HG03565 (cell line): ENCODE measurements around the gene ABR.
"Not testable (repeated sequence)": the region's sequence is repeated elsewhere in the genome, so short reads cannot be mapped to it uniquely, and the experiment has no call there.

Experiments
- ATAC-seq: cut with Tn5 transposase; IDR thresholded peaks from one replicate; pipeline ENCODE4 v1.9.1; 2021; ENCODE audit warnings: mild to moderate bottlenecking, moderate library complexity; ENCODE audit not compliant: unreplicated experiment

ABR gene

GRCh38 chr17:1122533-1123392 is 57.0 kb downstream of the ABR start:
- no peak for ATAC-seq

DNA sequence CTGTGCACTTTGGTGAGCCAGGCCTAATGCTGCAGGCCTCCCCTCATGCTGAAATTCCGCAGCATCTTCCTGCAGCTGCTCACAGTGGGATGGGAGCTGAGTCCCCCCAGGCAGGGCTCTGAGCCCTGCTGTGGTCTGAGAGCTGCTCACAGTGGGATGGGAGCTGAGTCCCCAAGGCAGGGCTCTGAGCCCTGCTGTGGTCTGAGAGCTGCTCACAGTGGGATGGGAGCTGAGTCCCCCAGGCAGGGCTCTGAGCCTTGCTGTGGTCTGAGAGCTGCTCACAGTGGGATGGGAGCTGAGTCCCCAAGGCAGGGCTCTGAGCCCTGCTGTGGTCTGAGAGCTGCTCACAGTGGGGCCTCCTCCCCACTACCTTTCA is 58.4 kb downstream of the ABR start:
- ATAC-seq: not testable (repeated sequence)

DNA sequence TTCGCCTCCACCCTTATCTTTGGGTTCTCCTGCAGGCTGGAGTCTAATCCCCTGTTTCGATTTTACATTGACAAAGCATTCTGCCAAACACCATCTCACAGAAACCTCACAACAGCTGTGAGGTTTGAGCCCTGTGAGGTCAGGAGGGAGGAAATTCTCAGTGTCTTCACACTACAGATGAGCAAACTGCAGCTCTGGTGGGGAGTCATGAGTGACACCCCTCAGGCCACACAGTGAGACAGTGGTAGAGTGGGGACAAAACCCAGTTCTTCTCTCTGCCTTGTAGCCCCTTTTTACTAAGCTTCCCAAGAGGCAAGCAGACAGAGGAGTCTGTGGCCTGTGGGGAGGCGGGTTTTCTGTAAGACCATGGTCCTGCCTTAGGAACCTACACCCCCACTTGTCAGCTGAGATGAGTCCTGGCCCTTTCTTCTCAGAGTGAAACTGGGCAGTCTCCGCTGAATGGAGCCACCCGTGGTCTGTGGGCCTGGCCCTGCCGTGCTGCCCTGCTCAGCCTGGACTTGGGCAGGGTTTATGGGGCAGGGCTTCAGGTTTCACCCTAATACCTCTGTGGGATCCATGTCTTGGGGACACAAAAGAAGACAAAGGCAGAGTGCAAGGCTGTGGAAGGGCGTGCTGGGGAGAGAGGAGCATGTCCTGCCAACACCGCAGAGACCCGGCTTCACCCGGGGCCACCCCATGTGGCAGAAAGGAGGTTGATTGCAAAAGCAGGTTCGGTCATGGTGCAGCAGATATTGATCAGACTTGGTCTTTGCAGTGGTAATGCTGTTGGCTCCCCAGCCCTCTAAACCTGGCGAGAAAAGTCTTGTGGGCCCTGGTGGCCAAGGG is 59.0 kb downstream of the ABR start:
- ATAC-seq: no peak

DNA sequence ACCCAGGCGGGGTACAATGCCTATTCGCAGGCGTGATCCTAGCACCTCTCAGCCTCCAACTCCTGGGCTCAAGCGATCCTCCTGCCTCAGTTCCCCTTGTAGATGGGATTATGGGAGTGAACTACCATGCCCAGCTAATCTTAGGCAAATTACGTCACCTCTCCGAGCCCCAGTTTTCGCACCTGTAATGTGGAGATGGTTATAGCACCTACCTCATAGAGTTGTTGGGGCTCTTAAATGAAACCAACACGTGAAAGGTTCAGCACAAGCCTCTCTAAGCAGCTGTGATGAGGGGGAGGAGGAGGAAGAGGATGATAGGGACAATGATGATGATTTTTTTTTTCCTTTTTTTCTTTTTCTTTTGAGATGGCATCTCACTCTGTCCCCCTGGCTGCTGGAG is 59.9 kb downstream of the ABR start:
- ATAC-seq: no peak

- ATAC-seq: no peak
These were observed 63.2 kb downstream of the ABR start for GRCh38 chr17:1116602-1117001.

DNA sequence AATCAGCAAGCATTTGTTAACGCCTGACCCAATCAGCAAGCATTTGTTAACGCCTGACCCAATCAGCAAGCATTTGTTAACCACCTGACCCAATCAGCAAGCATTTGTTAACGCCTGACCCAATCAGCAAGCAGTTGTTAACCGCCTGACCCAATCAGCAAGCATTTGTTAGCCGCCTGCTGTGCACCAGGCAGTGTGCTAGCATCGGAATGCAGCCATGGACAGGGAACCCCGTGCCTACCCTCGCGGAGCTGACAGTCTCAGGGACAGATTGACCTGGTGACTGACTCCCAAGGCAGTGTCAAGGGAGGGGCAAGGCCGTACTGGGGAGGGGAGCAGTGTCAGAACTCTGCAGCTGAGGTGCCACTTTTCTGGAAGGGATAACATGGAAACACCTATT is 66.9 kb downstream of the ABR start:
- ATAC-seq: no peak

DNA sequence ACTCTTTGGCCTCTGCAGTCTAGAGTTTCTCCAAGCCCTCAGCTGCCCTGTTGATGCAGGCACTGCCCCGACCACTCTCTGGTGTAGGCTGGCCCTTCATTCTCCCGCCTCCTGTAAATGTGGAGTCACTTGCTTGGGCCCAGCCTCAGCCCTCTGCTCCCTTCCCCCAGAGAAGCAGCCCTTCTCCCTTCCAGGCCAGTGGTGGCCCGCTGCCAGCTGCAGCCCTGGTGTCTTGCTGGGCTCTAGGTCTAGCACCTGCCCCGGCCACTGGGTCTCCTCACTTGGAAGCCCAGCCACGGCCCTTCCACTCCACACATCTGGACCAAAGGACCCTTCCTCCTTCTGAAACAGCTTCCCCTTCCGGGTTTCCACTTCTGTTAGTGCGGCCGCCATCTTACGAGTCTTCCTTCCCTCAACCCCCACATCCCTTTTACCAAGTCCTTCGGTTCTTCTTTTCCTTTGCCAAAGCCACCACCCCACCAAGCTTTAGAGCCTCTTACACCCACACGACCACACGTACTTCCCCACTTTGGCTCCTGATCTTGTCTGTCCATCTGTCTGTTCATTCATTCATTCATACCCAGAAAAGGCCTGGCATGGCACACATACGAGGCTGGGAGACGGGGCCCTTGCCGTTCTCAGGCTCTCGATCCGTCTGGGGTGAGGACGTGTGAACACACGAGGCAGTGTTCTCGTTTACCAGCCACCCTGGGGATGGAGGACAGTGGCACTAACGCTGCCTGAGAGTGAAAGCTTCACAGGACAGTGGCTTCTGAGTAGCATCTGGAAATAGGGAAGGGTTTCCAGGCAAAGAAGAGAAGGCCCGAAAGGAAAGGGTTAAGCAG is 68.0 kb downstream of the ABR start:
- ATAC-seq: no peak

DNA sequence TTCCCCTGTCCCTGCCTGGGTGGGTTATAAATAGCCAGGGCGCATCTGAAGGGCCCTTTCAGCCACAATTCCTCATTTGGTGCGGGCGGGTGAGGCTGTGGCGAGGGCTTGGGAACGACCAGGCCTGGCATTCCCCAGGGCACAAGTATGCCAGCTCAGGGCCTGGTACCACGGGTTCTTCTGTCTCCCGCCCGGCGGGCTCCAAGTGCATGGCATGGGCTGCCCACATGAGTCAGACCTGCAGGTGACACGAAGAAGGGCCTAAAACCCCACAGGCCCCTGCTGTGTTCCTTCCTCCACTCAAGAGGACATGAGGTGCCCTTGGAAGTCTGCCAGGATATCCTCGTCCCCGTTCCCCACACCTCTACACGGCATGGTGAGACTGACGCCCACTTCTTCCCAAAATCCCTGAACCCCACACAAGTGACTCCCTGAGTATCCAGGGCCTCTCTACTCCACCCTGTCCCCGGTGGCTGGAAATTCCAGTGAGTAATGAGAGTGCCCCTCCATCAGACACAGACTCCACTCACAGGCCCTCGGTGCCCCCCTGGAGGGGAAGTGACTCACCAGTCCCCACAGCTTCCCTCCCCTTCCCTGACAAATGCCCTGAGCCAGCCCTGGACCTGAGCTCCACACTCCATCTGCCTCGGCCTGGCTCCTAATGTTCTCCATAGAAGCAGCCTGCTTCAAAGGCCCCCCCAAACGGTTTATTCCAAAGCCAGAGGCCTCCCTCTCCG is 68.8 kb downstream of the ABR start:
- ATAC-seq: no peak

GRCh38 chr17:1110541-1110861 is 69.3 kb downstream of the ABR start:
- ATAC-seq: no peak

- ATAC-seq: no peak
These were observed 69.9 kb downstream of the ABR start for GRCh38 chr17:1109606-1110540.

- ATAC-seq: no peak
These were observed 70.8 kb downstream of the ABR start for GRCh38 chr17:1108765-1109605.

DNA sequence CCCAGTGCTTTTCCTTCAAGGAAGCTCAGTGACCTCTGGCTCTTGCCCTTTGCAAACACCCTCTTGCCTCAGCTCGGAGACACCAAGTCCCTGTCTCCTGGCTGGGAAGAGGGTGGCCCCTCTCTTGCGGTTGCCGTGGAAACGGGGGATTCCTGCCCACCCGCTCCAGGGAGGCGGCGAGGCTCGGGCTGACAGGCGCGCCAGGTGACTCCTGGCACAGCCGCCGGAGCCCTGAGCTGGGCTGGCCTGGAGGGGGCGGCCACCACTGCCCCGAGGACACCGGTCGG is 71.4 kb downstream of the ABR start:
- no peak for ATAC-seq

GRCh38 chr17:1107777-1108477 is 71.9 kb downstream of the ABR start:
- ATAC-seq: no peak

GRCh38 chr17:1107083-1107776 is 72.6 kb downstream of the ABR start:
- no peak for ATAC-seq

DNA sequence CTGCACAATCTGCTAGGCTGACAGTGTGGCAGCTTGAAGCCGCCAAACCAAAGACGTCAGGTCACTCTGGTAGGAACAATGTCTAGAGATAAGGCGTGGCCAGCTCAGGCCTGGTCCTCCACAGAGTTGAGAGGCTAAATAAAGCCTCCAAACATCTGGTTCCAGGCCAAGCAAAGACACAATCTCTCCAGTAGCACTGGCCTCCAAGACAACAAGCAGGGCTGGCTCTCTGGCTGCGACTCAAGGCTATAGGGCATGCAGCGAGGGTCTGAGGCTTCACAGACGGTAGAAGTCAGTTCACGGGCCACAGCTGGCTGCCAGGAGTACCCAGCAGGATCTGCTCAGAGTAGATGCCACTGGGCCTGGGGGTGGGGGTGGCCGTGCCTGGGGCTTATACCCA is 75.6 kb downstream of the ABR start:
- no peak for ATAC-seq

DNA sequence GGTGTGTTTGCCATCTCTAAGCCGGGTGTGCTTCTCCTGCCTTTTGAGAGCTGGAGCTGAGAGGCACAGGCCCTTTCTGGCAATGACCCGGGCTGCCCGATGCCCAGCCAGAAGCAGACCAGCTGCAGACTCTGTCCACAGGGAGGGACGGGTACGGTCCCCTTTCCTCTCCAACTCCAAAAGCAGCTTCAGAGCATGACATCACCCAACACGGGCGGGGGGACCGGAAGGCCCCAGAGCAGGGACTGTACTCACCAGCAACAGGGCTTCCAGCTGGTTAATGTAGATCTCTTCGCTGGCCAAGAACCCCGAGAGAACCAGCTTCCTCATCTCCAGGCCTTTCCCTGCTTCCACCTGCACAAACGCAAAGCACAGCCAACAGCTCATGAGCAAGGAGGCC is 79.4 kb downstream of the ABR start:
- no peak for ATAC-seq

- no peak for ATAC-seq
These were observed 80.5 kb downstream of the ABR start for GRCh38 chr17:1099242-1099641.
